Neural progenitor cell (in vitro differentiated cells): ENCODE results near the gene FSTL4.

Experiments used
- CTCF ChIP-seq: fragments of 200-600 bp; sonication (generic); IDR thresholded peaks from 2 replicates; pipeline ENCODE4 v1.5.1; 2017; ENCODE audit warnings: antibody characterized with exemption, mild to moderate bottlenecking
- EZH2 ChIP-seq: fragments of 200-600 bp; sonication (generic); IDR thresholded peaks from 2 replicates; pipeline ENCODE4 v1.6.1; 2017; ENCODE audit warnings: antibody characterized with exemption, mild to moderate bottlenecking, moderate library complexity
- EZH2phosphoT487 ChIP-seq: fragments of 200-600 bp; sonication (generic); IDR thresholded peaks from 2 replicates; pipeline ENCODE4 v1.6.1; 2017; ENCODE audit warnings: antibody characterized with exemption

GRCh38 chr5:133377736-133378135 is 234.6 kb downstream of the FSTL4 start:
- no peak for TF ChIP-seq EZH2
- TF ChIP-seq CTCF: no peak
- no peak for TF ChIP-seq EZH2phosphoT487
